Lower lobe of right lung (tissue), 2 donors: ENCODE data around the gene COPS4. TPM values are rescaled to one million over a fixed set of nuclear protein-coding genes. Genes with fewer than 3 reads are reported as not detected.
"Not testable (repeated sequence)": the region's sequence is repeated elsewhere in the genome, so short reads cannot be mapped to it uniquely, and the experiment has no call there.

ENCODE experiments used
- ATAC-seq, 2 donors: fragments of 200-7000 bp; cut with Tn5 transposase; one replicate each; pipeline ENCODE4 v1.9.1; 2020 to 2022; ENCODE audit warnings: mild to moderate bottlenecking in 2 of 2, moderate library complexity in 2 of 2
- DNase-seq: peaks from one replicate; pipeline ENCODE4 v3.0.0-alpha.2; 2020
- H3K27ac ChIP-seq: fragments of 200-600 bp; one replicate; pipeline ENCODE4 v1.8.0; 2022
- H3K27me3 ChIP-seq: fragments of 200-600 bp; one replicate; pipeline ENCODE4 v1.8.0; 2022; ENCODE audit warnings: low read depth
- H3K36me3 ChIP-seq: fragments of 200-600 bp; one replicate; pipeline ENCODE4 v1.8.0; 2022; ENCODE audit warnings: mild to moderate bottlenecking
- H3K4me1 ChIP-seq: fragments of 200-600 bp; one replicate; pipeline ENCODE4 v1.8.0; 2022
- H3K4me3 ChIP-seq: fragments of 200-600 bp; one replicate; pipeline ENCODE4 v1.8.0; 2022; ENCODE audit warnings: mild to moderate bottlenecking
- H3K9me3 ChIP-seq: fragments of 200-600 bp; one replicate; pipeline ENCODE4 v1.8.0; 2022
- CTCF ChIP-seq: fragments of 200-600 bp; IDR thresholded peaks from one replicate; pipeline ENCODE4 v1.8.0; 2022; ENCODE audit warnings: antibody characterized with exemption, mild to moderate bottlenecking
- intact Hi-C: fragments of 100-400 bp; cut with DNase I; formaldehyde crosslinking; loops from one replicate; pipeline ENCODE4 v1.11.0; 2022
- total RNA-seq: library from RNA; stranded (reverse); fragmentation: NEBNext Ultra II Directional; extraction: Animal tissue kit (Norgen Biotek cat#: 25700); gene quantifications from one replicate; pipeline ENCODE4 v1.2.1, GENCODE V29; 2021
- donor health status: DM: no; HTN: yes; CAD: no; lungs with severe emphysema.

Gene COPS4
- total RNA-seq, 1 donor from 2014 or later = 27.7 TPM

- H3K4me3 ChIP-seq = no peak overlapping the region
Measured at GRCh38 chr4:83046693-83047473, 11.9 kb downstream of the COPS4 start.

GRCh38 chr4:83048781-83049180 lies 13.8 kb downstream of the COPS4 start:
- DNase-seq, H3K4me3 ChIP-seq, H3K4me1 ChIP-seq, ATAC-seq, H3K27me3 ChIP-seq, H3K27ac ChIP-seq, H3K9me3 ChIP-seq, intact Hi-C loops: not testable (repeated sequence)
- H3K36me3 ChIP-seq = peaks cover 58% of the 10 kb centered on the region

More at GRCh38 chr4:83046693-83047473, 11.9 kb downstream of the COPS4 start:
- H3K4me1 ChIP-seq = no peaks in the 10 kb centered on the region
- no peak overlapping the region for H3K27ac ChIP-seq
- DNase-seq (no peak), ATAC-seq (no peak)
- no peaks in the 10 kb centered on the region for H3K27me3 ChIP-seq
- H3K9me3 ChIP-seq = no peaks in the 10 kb centered on the region
- TF ChIP-seq CTCF = no peak
- intact Hi-C loops = no loop called here
- H3K36me3 ChIP-seq = peaks cover 46% of the 10 kb centered on the region

- Histone ChIP-seq H3K4me1 (no peaks in the 10 kb centered on the region), H3K27me3 (no peaks in the 10 kb centered on the region), H3K27ac (no peak overlapping the region), H3K4me3 (no peak overlapping the region), H3K9me3 (no peaks in the 10 kb centered on the region), H3K36me3 (peaks cover 76% of the 10 kb centered on the region)
- no peak for DNase-seq
- peak; percentile 10 for TF ChIP-seq CTCF
- no peak for ATAC-seq
- intact Hi-C loops = no loop called here
Measured at GRCh38 chr4:83054928-83055327, 19.9 kb downstream of the COPS4 start.

DNA sequence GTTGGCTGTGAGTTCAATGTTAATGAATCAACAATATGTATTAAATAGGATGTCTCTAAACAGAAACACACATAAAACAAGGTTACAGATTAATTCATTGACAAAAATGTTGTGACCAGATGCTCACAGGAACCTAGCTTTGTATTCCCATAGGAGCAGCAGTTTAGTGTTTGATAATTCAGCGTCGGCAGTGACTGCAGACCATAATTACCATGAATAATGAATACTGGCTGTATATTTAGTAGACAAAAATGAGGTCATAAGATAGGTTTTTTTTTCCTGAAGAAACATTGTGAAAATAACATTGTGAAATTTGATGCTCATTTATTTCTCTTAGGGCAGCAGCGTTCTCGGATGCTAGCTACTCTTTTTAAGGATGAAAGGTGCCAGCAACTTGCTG lies 27.8 kb downstream of the COPS4 start:
- H3K27me3 ChIP-seq = no peaks in the 10 kb centered on the region
- H3K27ac ChIP-seq = no peak overlapping the region
- H3K4me1 ChIP-seq = no peaks in the 10 kb centered on the region
- intact Hi-C loops = no loop called here
- H3K9me3 ChIP-seq = no peaks in the 10 kb centered on the region
- peaks cover 97% of the 10 kb centered on the region for H3K36me3 ChIP-seq
- no peak overlapping the region for H3K4me3 ChIP-seq
- TF ChIP-seq CTCF = no peak
- no peak for ATAC-seq
- DNase-seq = no peak

- no peaks in the 10 kb centered on the region for H3K4me1 ChIP-seq
- no peak for TF ChIP-seq CTCF
- intact Hi-C loops = no loop called here
- peaks cover 99% of the 10 kb centered on the region for H3K36me3 ChIP-seq
- H3K27ac ChIP-seq = no peak overlapping the region
- H3K27me3 ChIP-seq = no peaks in the 10 kb centered on the region
- H3K4me3 ChIP-seq = no peak overlapping the region
- H3K9me3 ChIP-seq = no peaks in the 10 kb centered on the region
- no peak for DNase-seq
- no peak for ATAC-seq
Measured at GRCh38 chr4:83065266-83065665, 30.3 kb downstream of the COPS4 start.

- DNase-seq (no peak), ATAC-seq (no peak)
- intact Hi-C loops = no loop called here
- no peak for TF ChIP-seq CTCF
- peaks cover 97% of the 10 kb centered on the region for H3K36me3 ChIP-seq
- H3K4me3 ChIP-seq = no peak overlapping the region
- no peak overlapping the region for H3K27ac ChIP-seq
- H3K9me3 ChIP-seq = no peaks in the 10 kb centered on the region
- no peaks in the 10 kb centered on the region for H3K27me3 ChIP-seq
- H3K4me1 ChIP-seq = no peaks in the 10 kb centered on the region
Measured at GRCh38 chr4:83067058-83067639, 32.2 kb downstream of the COPS4 start.
